ENCODE results near the gene PPARGC1A. TPM values are rescaled to one million over a fixed set of nuclear protein-coding genes. Genes with fewer than 3 reads are reported as not detected.

The PPARGC1A gene
- total and polyA plus RNA-seq, 7 donors, result 2.0 to 8.6 (median 4.7) TPM

- Histone ChIP-seq H3K9me3 (no peaks in the 10 kb centered on the region), H3K4me3 (no peak overlapping the region), H3K27ac (peak overlapping the region in 2 of 4 donors; percentile 89 to 90), H3K4me1 (peaks cover 0 to 51% (median 22%) of the 10 kb centered on the region in 4 donors), H3K27me3 (no peaks in the 10 kb centered on the region), H3K36me3 (no peaks in the 10 kb centered on the region)
- intact Hi-C loops (cut with DNase I), result no loop called here
- no peak for DNase-seq
- TF ChIP-seq EP300 (IDR thresholded peaks at IDR 0.05) (no peak), POLR2AphosphoS5 (IDR thresholded peaks at IDR 0.05) (no peak), CTCF (IDR thresholded peaks at IDR 0.05) (no peak), POLR2A (IDR thresholded peaks at IDR 0.05) (no peak)
These were observed 5.6 kb downstream of the PPARGC1A start for GRCh38 chr4:23884261-23884660.

- intact Hi-C loops (cut with DNase I), result no loop called here
- DNase-seq, result no peak
- Histone ChIP-seq H3K36me3 (no peaks in the 10 kb centered on the region), H3K27ac (peak overlapping the region in 3 of 4 donors; percentile 16 to 79 (median 75)), H3K27me3 (no peaks in the 10 kb centered on the region), H3K4me3 (no peak overlapping the region), H3K4me1 (peaks cover 0 to 59% (median 33%) of the 10 kb centered on the region in 4 donors), H3K9me3 (no peaks in the 10 kb centered on the region)
- WGBS, 2 donors, result 92 to 94% methylated on average over 5 of the region's 5 CpGs
- TF ChIP-seq POLR2AphosphoS5 (IDR thresholded peaks at IDR 0.05) (no peak), CTCF (IDR thresholded peaks at IDR 0.05) (no peak), EP300 (IDR thresholded peaks at IDR 0.05) (no peak), POLR2A (IDR thresholded peaks at IDR 0.05) (no peak)
These were observed 6.8 kb downstream of the PPARGC1A start for GRCh38 chr4:23882976-23883531.

- DNase-seq, result no peak
- Histone ChIP-seq H3K4me3 (no peak overlapping the region), H3K36me3 (no peaks in the 10 kb centered on the region), H3K27me3 (no peaks in the 10 kb centered on the region), H3K27ac (peak overlapping the region in 3 of 4 donors; percentile 61 to 79 (median 75)), H3K9me3 (no peaks in the 10 kb centered on the region), H3K4me1 (peaks cover 0 to 56% (median 36%) of the 10 kb centered on the region in 4 donors)
- WGBS, 2 donors, result 55 to 86% methylated on average over 8 of the region's 8 CpGs
- no peak for TF ChIP-seq POLR2AphosphoS5 (IDR thresholded peaks at IDR 0.05)
- no peak for TF ChIP-seq POLR2A (IDR thresholded peaks at IDR 0.05)
- no peak for TF ChIP-seq CTCF (IDR thresholded peaks at IDR 0.05)
- no peak for TF ChIP-seq EP300 (IDR thresholded peaks at IDR 0.05)
- intact Hi-C loops (cut with DNase I), result no loop called here
These were observed 8.0 kb downstream of the PPARGC1A start for GRCh38 chr4:23881674-23882337.

GRCh38 chr4:23881052-23881501 lies 8.8 kb downstream of the PPARGC1A start:
- H3K4me1 ChIP-seq, result peaks cover 0 to 58% (median 41%) of the 10 kb centered on the region in 4 donors
- no peak overlapping the region for H3K4me3 ChIP-seq
- no peak for DNase-seq
- H3K27me3 ChIP-seq, result no peaks in the 10 kb centered on the region
- TF ChIP-seq POLR2A (IDR thresholded peaks at IDR 0.05), result no peak
- TF ChIP-seq POLR2AphosphoS5 (IDR thresholded peaks at IDR 0.05), result no peak
- no peak for TF ChIP-seq EP300 (IDR thresholded peaks at IDR 0.05)
- TF ChIP-seq CTCF (IDR thresholded peaks at IDR 0.05), result no peak
- intact Hi-C loops (cut with DNase I), result no loop called here
- H3K9me3 ChIP-seq, result no peaks in the 10 kb centered on the region
- H3K36me3 ChIP-seq, result no peaks in the 10 kb centered on the region
- peak overlapping the region; percentile 30 to 79 (median 68) for H3K27ac ChIP-seq
- WGBS, 2 donors, result 39 to 48% methylated on average over 5 of the region's 5 CpGs
